T-cell (primary cell): Measurements from ENCODE around the gene RNF150. TPM values are rescaled to one million over a fixed set of nuclear protein-coding genes. Genes with fewer than 3 reads are reported as not detected.

Experiments used
- ATAC-seq, 4 experiments: fragments of 200-7000 bp in 3 of 4; fragments of 150-1000 bp in 1 of 4; cut with Tn5 transposase; replicated peaks in 1 of 4; 1 replicate in 3 of 4; 2 replicates in 1 of 4; pipeline ENCODE4 v1.10.0; 2021; ENCODE audit warnings: moderate library complexity in 3 of 4, mild to moderate bottlenecking in 2 of 4, moderate number of reproducible peaks in 1 of 4
- CTCF ChIA-PET, 2 donors: fragments of 300-600 bp; sonication (Branson Sonifier 250); formaldehyde crosslinking; loops; one replicate each; lab custom pipeline; 2022; ENCODE audit warnings: antibody characterized with exemption in 2 of 2; lab: Charles Lee
- POLR2A ChIA-PET, 2 donors: fragments of 300-600 bp; sonication (Branson Sonifier 250); formaldehyde crosslinking; loops; one replicate each; lab custom pipeline; 2022; ENCODE audit warnings: antibody characterized with exemption in 2 of 2; lab: Charles Lee
- DNase-seq, 35 experiments: peaks; one replicate each; pipeline versions ENCODE4 v3.0.0 to v3.0.0-alpha.2; 2013 to 2023
- H3K27ac ChIP-seq: one replicate; pipeline ENCODE4 v1.5.1; 2013; ENCODE audit warnings: low read length
- H3K27me3 ChIP-seq, 2 experiments: replicated peaks in 1 of 2; 1 replicate in 1 of 2; 2 replicates in 1 of 2; pipeline versions ENCODE4 v1.6.1 to v1.7.0; 2013; ENCODE audit warnings: low read length in 1 of 2, mixed read lengths in 1 of 2; ENCODE audit not compliant: control insufficient read depth in 2 of 2, insufficient read depth in 2 of 2; ENCODE audit errors: extremely low read depth in 1 of 2
- H3K36me3 ChIP-seq, 2 donors: 1 replicate in 1 of 2; 2 replicates in 1 of 2; pipeline versions ENCODE4 v1.6.1 to v1.7.0; 2013; ENCODE audit warnings: low read length in 1 of 2; ENCODE audit not compliant: control insufficient read depth in 2 of 2, insufficient read depth in 1 of 2; ENCODE audit errors: extremely low read depth in 1 of 2
- H3K4me1 ChIP-seq, 2 experiments: 1 replicate in 1 of 2; 2 replicates in 1 of 2; pipeline versions ENCODE4 v1.6.1 to v1.7.0; 2013; ENCODE audit warnings: low read length in 2 of 2, mixed read lengths in 1 of 2; ENCODE audit not compliant: insufficient read depth in 2 of 2, control insufficient read depth in 1 of 2; ENCODE audit errors: extremely low read depth in 1 of 2
- H3K4me3 ChIP-seq, 2 donors: 1 replicate in 1 of 2; 2 replicates in 1 of 2; pipeline versions ENCODE4 v1.5.1 to v1.7.0; 2013; ENCODE audit warnings: mild to moderate bottlenecking in 2 of 2, low read length in 1 of 2, moderate library complexity in 1 of 2; ENCODE audit not compliant: control insufficient read depth in 1 of 2; ENCODE audit errors: extremely low read depth in 1 of 2
- H3K9me3 ChIP-seq: 2 replicates; pipeline ENCODE4 v1.7.0; 2013
- H3K27ac Mint-ChIP-seq, 2 donors: one replicate each; pipeline ENCODE4 v1.8.0; 2020 to 2021; ENCODE audit warnings: mild to moderate bottlenecking in 2 of 2, mixed read lengths in 2 of 2
- H3K27me3 Mint-ChIP-seq, 2 donors: one replicate each; pipeline ENCODE4 v1.8.0; 2021 to 2022; ENCODE audit warnings: mixed read lengths in 2 of 2
- H3K36me3 Mint-ChIP-seq: one replicate; pipeline ENCODE4 v1.8.0; 2021; ENCODE audit warnings: mixed read lengths
- H3K4me1 Mint-ChIP-seq, 3 donors: one replicate each; pipeline ENCODE4 v1.8.0; 2020 to 2022; ENCODE audit warnings: mixed read lengths in 3 of 3, mild to moderate bottlenecking in 1 of 3
- H3K4me3 Mint-ChIP-seq, 3 donors: one replicate each; pipeline ENCODE4 v1.8.0; 2020 to 2022; ENCODE audit warnings: mild to moderate bottlenecking in 3 of 3, mixed read lengths in 3 of 3, moderate library complexity in 3 of 3
- H3K9me3 Mint-ChIP-seq, 3 donors: one replicate each; pipeline ENCODE4 v1.8.0; 2020 to 2022; ENCODE audit warnings: mixed read lengths in 3 of 3
- WGBS: methylation state at CpG from one replicate; pipeline ENCODE4 v1.1.5; 2013; ENCODE audit warnings: missing lambda C conversion rate; ENCODE audit not compliant: insufficient coverage; 5-methylcytosine and 5-hydroxymethylcytosine counted together
- total RNA-seq, 35 experiments: library from RNA in 6 of 35; stranded (reverse) in 6 of 35; fragments of 120-200 nt in 1 of 35; gene quantifications; one replicate each; pipeline versions ENCODE4 v1.2.1 to v1.2.4 and lab custom pipeline; 2013 to 2026

The RNF150 gene
- total RNA-seq, 5 donors from 2014 or later (not counting 1 experiment from before 2014, with no cell fraction given) = 0.09 to 0.35 (median 0.30) TPM; not detected in 2

- WGBS = no CpG with 5 or more reads among the region's 2 CpGs
- POLR2A ChIA-PET = no interaction called here
- ATAC-seq = no peak
- H3K27me3 Mint-ChIP-seq = peaks cover 4 to 6% of the 10 kb centered on the region in 2 donors
- H3K4me3 ChIP-seq = no peak overlapping the region
- no peaks in the 10 kb centered on the region for H3K4me1 Mint-ChIP-seq
- H3K4me3 Mint-ChIP-seq = no peak overlapping the region
- no peak overlapping the region for H3K27ac ChIP-seq
- H3K36me3 Mint-ChIP-seq = no peaks in the 10 kb centered on the region
- H3K4me1 ChIP-seq = no peaks in the 10 kb centered on the region
- no peak for DNase-seq
- H3K27ac Mint-ChIP-seq = no peak overlapping the region
- no peaks in the 10 kb centered on the region for H3K36me3 ChIP-seq
- H3K9me3 ChIP-seq = no peaks in the 10 kb centered on the region
- no peaks in the 10 kb centered on the region for H3K9me3 Mint-ChIP-seq
- CTCF ChIA-PET = no interaction called here
- peaks cover 0 to 2% of the 10 kb centered on the region in 2 experiments for H3K27me3 ChIP-seq
Measured at GRCh38 chr4:140926672-140927071, 206.6 kb downstream of the RNF150 start.

GRCh38 chr4:140925417-140925816, 207.9 kb downstream of the RNF150 start:
- Mint-ChIP-seq H3K9me3 (no peaks in the 10 kb centered on the region), H3K36me3 (no peaks in the 10 kb centered on the region), H3K27ac (no peak overlapping the region), H3K4me3 (no peak overlapping the region), H3K4me1 (no peaks in the 10 kb centered on the region), H3K27me3 (peaks cover 0 to 2% of the 10 kb centered on the region in 2 donors)
- ChIA-PET CTCF (no interaction called here), POLR2A (no interaction called here)
- H3K4me1 ChIP-seq = no peaks in the 10 kb centered on the region
- no peaks in the 10 kb centered on the region for H3K36me3 ChIP-seq
- no peak overlapping the region for H3K27ac ChIP-seq
- H3K27me3 ChIP-seq = peaks cover 0 to 1% of the 10 kb centered on the region in 2 experiments
- H3K4me3 ChIP-seq = no peak overlapping the region
- DNase-seq (no peak), ATAC-seq (no peak)
- WGBS = 78% methylated on average over 5 of the region's 6 CpGs
- H3K9me3 ChIP-seq = no peaks in the 10 kb centered on the region

GRCh38 chr4:140924761-140925392, 208.4 kb downstream of the RNF150 start:
- Mint-ChIP-seq H3K9me3 (no peaks in the 10 kb centered on the region), H3K27ac (no peak overlapping the region), H3K4me3 (no peak overlapping the region), H3K4me1 (no peaks in the 10 kb centered on the region), H3K27me3 (no peaks in the 10 kb centered on the region), H3K36me3 (no peaks in the 10 kb centered on the region)
- H3K4me3 ChIP-seq = no peak overlapping the region
- 0% methylated on average over 1 of the region's 3 CpGs for WGBS
- H3K9me3 ChIP-seq = no peaks in the 10 kb centered on the region
- CTCF ChIA-PET = no interaction called here
- POLR2A ChIA-PET = no interaction called here
- no peaks in the 10 kb centered on the region for H3K36me3 ChIP-seq
- H3K27me3 ChIP-seq = no peaks in the 10 kb centered on the region
- no peak for ATAC-seq
- H3K27ac ChIP-seq = no peak overlapping the region
- H3K4me1 ChIP-seq = no peaks in the 10 kb centered on the region
- DNase-seq = no peak

- no CpG with 5 or more reads among the region's 3 CpGs for WGBS
- H3K4me3 ChIP-seq = no peak overlapping the region
- CTCF ChIA-PET = no interaction called here
- Mint-ChIP-seq H3K4me1 (no peaks in the 10 kb centered on the region), H3K36me3 (no peaks in the 10 kb centered on the region), H3K27me3 (peaks cover 0 to 7% of the 10 kb centered on the region in 2 donors), H3K4me3 (no peak overlapping the region), H3K9me3 (no peaks in the 10 kb centered on the region), H3K27ac (no peak overlapping the region)
- no peak overlapping the region for H3K27ac ChIP-seq
- POLR2A ChIA-PET = no interaction called here
- peaks cover 0 to 8% of the 10 kb centered on the region in 2 experiments for H3K27me3 ChIP-seq
- H3K4me1 ChIP-seq = no peaks in the 10 kb centered on the region
- ATAC-seq (no peak), DNase-seq (no peak)
- H3K9me3 ChIP-seq = no peaks in the 10 kb centered on the region
- H3K36me3 ChIP-seq = no peaks in the 10 kb centered on the region
Measured at GRCh38 chr4:140906993-140907962, 226.0 kb downstream of the RNF150 start.

GRCh38 chr4:140904904-140905303, 228.4 kb downstream of the RNF150 start:
- Mint-ChIP-seq H3K4me3 (no peak overlapping the region), H3K36me3 (no peaks in the 10 kb centered on the region), H3K9me3 (no peaks in the 10 kb centered on the region), H3K27me3 (peaks cover 5 to 7% of the 10 kb centered on the region in 2 donors), H3K27ac (no peak overlapping the region), H3K4me1 (no peaks in the 10 kb centered on the region)
- ChIA-PET POLR2A (no interaction called here), CTCF (no interaction called here)
- no CpG with 5 or more reads among the region's 2 CpGs for WGBS
- H3K4me1 ChIP-seq = no peaks in the 10 kb centered on the region
- ATAC-seq (no peak), DNase-seq (no peak)
- H3K27ac ChIP-seq = no peak overlapping the region
- H3K4me3 ChIP-seq = no peak overlapping the region
- no peaks in the 10 kb centered on the region for H3K9me3 ChIP-seq
- H3K27me3 ChIP-seq = no peaks in the 10 kb centered on the region
- H3K36me3 ChIP-seq = no peaks in the 10 kb centered on the region

- H3K4me1 ChIP-seq = no peaks in the 10 kb centered on the region
- no peak overlapping the region for H3K27ac Mint-ChIP-seq
- no peak overlapping the region for H3K4me3 Mint-ChIP-seq
- POLR2A ChIA-PET = no interaction called here
- peaks cover 5 to 7% of the 10 kb centered on the region in 2 donors for H3K27me3 Mint-ChIP-seq
- ATAC-seq = no peak
- no peaks in the 10 kb centered on the region for H3K9me3 Mint-ChIP-seq
- H3K36me3 ChIP-seq = no peaks in the 10 kb centered on the region
- H3K27me3 ChIP-seq = no peaks in the 10 kb centered on the region
- CTCF ChIA-PET = no interaction called here
- no peaks in the 10 kb centered on the region for H3K36me3 Mint-ChIP-seq
- no peaks in the 10 kb centered on the region for H3K4me1 Mint-ChIP-seq
- no peak overlapping the region for H3K27ac ChIP-seq
- no peak for DNase-seq
- H3K9me3 ChIP-seq = no peaks in the 10 kb centered on the region
- 96% methylated on average over 7 of the region's 9 CpGs for WGBS
- H3K4me3 ChIP-seq = no peak overlapping the region
Measured at GRCh38 chr4:140903522-140904475, 229.5 kb downstream of the RNF150 start.
